GM19328 (cell line): ENCODE measurements around the gene SUGCT.
"Not testable (repeated sequence)": the region's sequence is repeated elsewhere in the genome, so short reads cannot be mapped to it uniquely, and the experiment has no call there.

Source experiments
- ATAC-seq: cut with Tn5 transposase; IDR thresholded peaks from one replicate; pipeline ENCODE4 v1.9.1; 2021; ENCODE audit warnings: mild to moderate bottlenecking, moderate library complexity; ENCODE audit not compliant: unreplicated experiment

The SUGCT gene

GRCh38 chr7:40244226-40244625 lies 109.4 kb downstream of the SUGCT start:
- no peak for ATAC-seq

- no peak for ATAC-seq
Measured at GRCh38 chr7:40248681-40249080, 113.9 kb downstream of the SUGCT start.

DNA sequence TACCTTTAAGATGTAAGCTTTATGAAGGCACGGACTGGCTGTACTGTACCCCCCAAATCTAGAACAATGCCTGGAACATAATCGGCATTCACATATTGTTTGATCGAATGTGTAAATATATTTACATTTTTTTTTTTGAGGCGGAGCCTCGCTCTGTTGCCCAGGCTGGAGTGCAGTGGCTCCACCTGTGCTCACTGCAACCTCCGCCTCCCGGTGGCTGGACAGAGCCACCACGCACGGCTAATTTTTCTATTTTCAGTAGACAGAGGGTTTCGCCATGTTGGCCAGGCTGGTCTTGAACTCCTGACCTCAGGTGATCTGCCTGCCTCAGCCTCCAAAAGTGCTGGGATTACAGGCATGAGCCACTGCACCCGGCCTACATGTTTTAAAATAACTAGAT lies 118.6 kb downstream of the SUGCT start:
- not testable (repeated sequence) for ATAC-seq

- ATAC-seq, result no peak
Measured at GRCh38 chr7:40263752-40264390, 129.1 kb downstream of the SUGCT start.

DNA sequence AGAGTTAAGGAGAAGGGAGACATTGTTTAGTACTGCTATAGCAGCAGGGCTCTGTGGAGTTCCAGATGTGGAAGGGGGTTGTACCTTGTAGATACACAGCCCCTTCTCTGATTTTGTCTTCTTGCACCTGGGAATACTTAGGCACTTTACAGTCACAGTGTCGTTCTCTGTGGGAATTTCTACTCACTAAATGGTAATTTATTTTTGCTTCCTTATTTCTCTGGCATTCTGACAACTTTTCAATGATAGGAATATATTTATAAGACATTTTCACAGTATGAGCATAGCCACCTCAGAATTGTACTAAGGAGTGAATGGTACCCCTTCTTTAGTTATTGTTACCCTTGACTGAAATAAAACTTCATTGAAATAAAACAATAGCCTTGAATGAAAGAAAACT lies 132.8 kb downstream of the SUGCT start:
- no peak for ATAC-seq

GRCh38 chr7:40268810-40269209 lies 134.0 kb downstream of the SUGCT start:
- not testable (repeated sequence) for ATAC-seq

- ATAC-seq, result no peak
Measured at GRCh38 chr7:40276061-40276460, 141.3 kb downstream of the SUGCT start.

- ATAC-seq, result no peak
Measured at GRCh38 chr7:40279991-40280390, 145.2 kb downstream of the SUGCT start.

DNA sequence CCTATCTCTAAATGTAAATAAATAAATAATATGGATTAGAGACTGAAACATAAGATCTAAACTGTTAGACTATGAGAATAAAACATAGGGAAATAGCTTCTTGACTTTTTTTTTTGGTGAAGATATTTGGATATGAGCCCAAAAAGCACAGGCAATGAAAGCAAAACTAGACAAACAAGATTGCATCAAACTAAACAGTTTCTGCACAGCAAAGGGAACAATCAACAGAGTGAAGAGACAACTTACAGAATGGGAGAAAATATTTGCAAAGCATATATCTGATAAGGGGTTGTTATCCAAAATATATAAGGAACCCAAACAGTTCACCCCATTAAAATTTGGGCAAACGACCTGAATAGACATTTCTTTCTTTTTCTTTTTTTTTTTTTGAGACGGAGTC lies 148.1 kb downstream of the SUGCT start:
- ATAC-seq, result no peak

DNA sequence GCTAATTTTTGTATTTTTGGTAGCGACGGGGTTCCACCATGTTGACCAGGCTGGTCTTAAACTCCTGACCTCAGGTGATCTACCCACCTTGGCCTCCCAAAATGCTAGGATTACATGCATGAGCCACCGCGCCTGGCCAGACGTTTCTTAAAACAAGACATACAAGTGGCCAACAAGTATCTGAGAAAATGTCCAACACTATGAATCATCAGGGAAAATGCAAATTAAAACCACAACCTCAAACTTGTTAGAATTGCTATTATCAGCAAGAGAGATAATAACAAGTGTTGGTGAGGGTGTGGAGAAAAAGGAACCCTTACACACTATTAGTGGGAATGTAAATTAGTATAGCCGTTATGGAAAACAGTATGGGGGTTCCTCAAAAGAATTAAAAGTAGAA lies 148.6 kb downstream of the SUGCT start:
- ATAC-seq, result no peak

DNA sequence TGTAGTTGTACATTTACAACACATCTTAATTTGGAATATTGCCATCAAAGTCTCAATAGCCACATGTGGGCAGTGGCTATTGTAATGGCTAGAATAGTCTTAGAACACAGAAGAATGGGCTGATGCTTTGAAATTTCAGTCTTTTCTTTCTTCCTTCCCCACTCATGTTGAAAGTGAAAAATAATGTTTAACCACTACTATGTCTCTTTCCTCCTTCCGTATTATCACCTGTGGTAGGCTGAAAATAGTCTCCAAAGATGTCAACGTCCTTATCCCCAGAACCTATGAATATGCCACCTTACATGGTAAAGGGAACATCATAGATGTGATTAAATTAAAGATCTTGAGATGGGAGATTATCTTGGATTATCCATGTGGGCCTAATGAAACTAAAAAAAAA lies 154.0 kb downstream of the SUGCT start:
- ATAC-seq, result no peak

GRCh38 chr7:40297741-40298311 lies 163.0 kb downstream of the SUGCT start:
- no peak for ATAC-seq

DNA sequence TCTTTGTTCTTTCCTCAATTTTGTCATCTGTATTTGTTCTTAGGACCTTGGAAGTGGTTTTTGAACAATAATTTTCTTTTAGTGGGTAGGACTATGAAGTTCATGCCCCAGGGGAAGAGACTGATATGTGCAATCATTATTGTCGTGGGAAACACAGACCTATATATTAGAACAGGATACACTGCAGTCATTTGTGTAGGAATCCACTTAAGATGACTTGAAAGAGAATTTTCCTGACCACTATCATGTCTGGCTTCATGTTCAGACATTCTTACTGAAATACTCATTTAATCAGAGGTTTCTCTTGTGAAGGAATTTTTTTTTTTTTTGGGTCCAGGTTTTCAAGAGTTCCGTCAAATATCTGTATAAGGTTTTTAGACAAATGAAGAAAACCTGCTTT lies 163.6 kb downstream of the SUGCT start:
- ATAC-seq, result no peak

GRCh38 chr7:40299097-40299496 lies 164.3 kb downstream of the SUGCT start:
- ATAC-seq, result no peak

GRCh38 chr7:40300146-40300670 lies 165.4 kb downstream of the SUGCT start:
- no peak for ATAC-seq

DNA sequence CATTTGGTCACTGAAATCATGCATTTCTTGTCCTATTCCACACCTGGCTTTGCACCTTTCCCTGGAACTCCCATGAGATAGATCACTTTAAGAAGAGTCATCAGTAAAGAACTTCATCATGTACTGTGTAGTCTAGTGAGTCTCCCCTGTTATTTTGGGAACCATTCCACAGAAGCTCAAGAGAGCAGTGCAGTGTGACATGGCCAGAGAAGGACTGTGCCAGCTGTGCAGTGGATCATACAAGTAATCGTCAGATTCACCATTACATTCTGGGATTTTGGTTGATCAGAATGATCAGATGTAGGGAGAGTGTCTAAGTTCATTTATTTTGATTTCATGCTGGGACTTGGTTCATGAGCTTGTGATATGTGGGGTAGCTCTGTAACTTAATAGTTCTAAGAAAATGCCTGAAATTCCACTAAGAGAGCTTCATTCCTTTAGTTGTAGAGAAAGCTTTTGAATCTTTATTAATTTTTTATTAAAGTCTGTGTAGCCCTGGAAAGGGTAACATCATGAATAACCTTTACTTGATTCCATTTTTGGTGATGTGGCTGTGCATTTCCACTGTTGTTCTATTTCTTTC lies 166.8 kb downstream of the SUGCT start:
- ATAC-seq, result no peak

DNA sequence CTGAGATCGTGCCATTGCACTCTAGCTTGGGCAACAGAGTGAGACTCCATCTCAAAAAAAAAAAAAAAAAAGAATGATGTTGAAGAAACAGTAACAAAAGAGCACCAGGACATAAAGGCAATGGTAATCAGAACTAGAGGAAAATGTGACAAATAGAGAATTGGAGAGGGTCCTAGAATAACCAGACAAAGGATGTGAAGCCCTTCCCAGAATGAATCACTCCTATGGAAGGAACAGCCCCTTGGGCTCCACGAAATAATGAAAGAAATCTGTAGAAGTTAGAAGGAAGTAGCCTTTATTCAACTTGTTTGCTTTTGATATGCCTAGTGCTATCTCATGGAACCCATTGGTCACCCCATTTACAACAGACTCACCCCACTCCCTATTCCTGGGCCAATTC lies 169.2 kb downstream of the SUGCT start:
- ATAC-seq, result no peak

GRCh38 chr7:40305229-40305628 lies 170.4 kb downstream of the SUGCT start:
- ATAC-seq, result no peak

- ATAC-seq, result no peak
Measured at GRCh38 chr7:40306025-40306424, 171.2 kb downstream of the SUGCT start.

DNA sequence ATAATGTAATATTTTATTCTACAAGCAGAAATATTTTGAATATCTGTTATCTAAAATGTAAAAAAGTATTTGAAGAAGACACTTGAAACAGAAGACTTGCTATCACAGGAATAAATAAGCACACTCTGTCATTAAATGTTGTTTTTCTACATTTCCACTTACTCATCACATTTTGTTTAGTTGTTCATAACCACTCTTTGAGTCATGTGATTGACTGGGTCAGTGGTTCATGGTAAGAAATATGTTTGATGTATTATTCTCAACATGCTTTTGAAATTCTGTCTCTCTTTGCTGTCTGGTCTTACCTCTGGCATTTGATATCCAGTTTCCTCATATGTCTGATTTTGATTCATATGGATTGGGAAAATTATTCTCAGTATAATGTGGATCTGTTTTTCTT lies 171.8 kb downstream of the SUGCT start:
- ATAC-seq, result no peak

GRCh38 chr7:40310258-40310657 lies 175.5 kb downstream of the SUGCT start:
- no peak for ATAC-seq

GRCh38 chr7:40311307-40311706 lies 176.5 kb downstream of the SUGCT start:
- ATAC-seq, result peak; percentile 94
